PC-9 (cell line): Measurements from ENCODE around the gene OBSL1.

Experiments used
- EZH2 ChIP-seq: fragments of 200-600 bp; sonication (generic); IDR thresholded peaks from 2 replicates; pipeline ENCODE4 v1.8.0; 2017; ENCODE audit warnings: antibody characterized with exemption, low read depth
- TF ChIP-seq, protein P1 (sequence below): fragments of 200-600 bp; sonication (generic); conservative IDR thresholded peaks from 2 replicates; pipeline ENCODE4 v1.6.1; 2017; ENCODE audit warnings: mixed run types, antibody characterized with exemption, mild to moderate bottlenecking, moderate library complexity

- TF ChIP-seq, protein P1, sequence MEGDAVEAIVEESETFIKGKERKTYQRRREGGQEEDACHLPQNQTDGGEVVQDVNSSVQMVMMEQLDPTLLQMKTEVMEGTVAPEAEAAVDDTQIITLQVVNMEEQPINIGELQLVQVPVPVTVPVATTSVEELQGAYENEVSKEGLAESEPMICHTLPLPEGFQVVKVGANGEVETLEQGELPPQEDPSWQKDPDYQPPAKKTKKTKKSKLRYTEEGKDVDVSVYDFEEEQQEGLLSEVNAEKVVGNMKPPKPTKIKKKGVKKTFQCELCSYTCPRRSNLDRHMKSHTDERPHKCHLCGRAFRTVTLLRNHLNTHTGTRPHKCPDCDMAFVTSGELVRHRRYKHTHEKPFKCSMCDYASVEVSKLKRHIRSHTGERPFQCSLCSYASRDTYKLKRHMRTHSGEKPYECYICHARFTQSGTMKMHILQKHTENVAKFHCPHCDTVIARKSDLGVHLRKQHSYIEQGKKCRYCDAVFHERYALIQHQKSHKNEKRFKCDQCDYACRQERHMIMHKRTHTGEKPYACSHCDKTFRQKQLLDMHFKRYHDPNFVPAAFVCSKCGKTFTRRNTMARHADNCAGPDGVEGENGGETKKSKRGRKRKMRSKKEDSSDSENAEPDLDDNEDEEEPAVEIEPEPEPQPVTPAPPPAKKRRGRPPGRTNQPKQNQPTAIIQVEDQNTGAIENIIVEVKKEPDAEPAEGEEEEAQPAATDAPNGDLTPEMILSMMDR: no peak
- no peak for TF ChIP-seq EZH2
Observed at GRCh38 chr2:219532378-219532649, 39.0 kb downstream of the OBSL1 start.
